Measurements from ENCODE around the gene GAL.

The GAL gene

DNA sequence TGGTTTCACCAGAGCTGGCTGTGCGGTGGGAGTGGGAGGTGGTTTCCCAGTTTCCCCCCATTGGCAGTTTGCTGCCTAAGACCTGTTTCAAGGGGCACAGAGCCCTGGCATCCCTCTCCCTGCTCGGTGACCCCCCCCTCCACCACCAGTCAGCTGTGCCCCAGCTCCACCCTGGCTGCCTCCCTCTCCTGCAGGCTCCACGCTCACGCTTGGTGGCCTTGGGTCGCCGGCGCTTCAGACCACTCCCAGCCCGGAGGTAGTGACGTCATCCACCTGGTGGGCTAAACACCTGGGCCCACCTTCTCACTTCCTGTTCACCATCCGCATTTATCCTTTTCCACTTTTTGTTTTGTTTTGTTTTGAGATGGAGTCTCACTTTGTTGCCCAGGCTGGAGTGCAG is 7.8 kb downstream of the GAL start:
- peaks cover 69% of the 10 kb centered on the region for H3K27me3 Mint-ChIP-seq (ENCODE audit: low read depth, poor library complexity)
- DNase-seq, result no peak
- H3K36me3 Mint-ChIP-seq (ENCODE audit: low read depth), result no peaks in the 10 kb centered on the region
- peaks cover 8% of the 10 kb centered on the region for H3K4me1 Mint-ChIP-seq
- H3K9me3 Mint-ChIP-seq, result peaks cover 27% of the 10 kb centered on the region
- no peak overlapping the region for H3K4me3 Mint-ChIP-seq
- H3K27ac Mint-ChIP-seq, result no peak overlapping the region
- TF ChIP-seq CTCF (IDR thresholded peaks at IDR 0.05), result no peak

DNA sequence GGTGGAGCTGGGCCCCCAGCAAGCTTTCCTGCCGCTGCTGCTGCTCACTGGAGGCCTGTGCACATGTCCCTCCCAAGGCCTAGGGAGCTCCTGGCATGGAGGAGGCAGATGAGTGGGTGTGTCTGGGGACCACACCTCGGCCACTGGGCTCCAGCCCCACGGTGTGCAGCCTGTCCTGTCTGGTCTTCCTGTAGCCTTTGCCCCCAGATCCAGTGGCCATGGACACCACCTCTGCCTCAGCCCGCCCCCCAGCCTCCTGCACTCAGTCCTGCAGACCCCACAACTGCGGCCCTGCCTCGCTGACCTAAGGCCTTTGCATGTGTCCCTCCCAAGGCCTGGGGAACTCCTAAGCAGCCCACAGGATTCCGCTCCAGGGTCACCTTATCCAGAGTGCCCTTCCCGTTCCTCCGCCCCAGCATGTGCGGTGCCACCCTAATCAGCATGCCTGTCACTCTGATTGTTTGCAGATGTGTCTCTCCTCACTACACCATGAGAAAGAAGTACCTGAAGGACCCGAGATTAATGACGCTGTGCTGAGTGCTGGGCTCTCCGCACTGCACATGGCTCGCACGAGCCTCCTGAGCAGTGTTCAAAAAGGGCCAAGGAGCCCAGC is 8.6 kb downstream of the GAL start:
- Mint-ChIP-seq H3K4me3 (no peak overlapping the region), H3K36me3 (ENCODE audit: low read depth) (no peaks in the 10 kb centered on the region), H3K4me1 (peaks cover 5% of the 10 kb centered on the region), H3K27ac (no peak overlapping the region), H3K27me3 (ENCODE audit: low read depth, poor library complexity) (peaks cover 63% of the 10 kb centered on the region), H3K9me3 (peaks cover 33% of the 10 kb centered on the region)
- DNase-seq, result no peak
- no peak for TF ChIP-seq CTCF (IDR thresholded peaks at IDR 0.05)

DNA sequence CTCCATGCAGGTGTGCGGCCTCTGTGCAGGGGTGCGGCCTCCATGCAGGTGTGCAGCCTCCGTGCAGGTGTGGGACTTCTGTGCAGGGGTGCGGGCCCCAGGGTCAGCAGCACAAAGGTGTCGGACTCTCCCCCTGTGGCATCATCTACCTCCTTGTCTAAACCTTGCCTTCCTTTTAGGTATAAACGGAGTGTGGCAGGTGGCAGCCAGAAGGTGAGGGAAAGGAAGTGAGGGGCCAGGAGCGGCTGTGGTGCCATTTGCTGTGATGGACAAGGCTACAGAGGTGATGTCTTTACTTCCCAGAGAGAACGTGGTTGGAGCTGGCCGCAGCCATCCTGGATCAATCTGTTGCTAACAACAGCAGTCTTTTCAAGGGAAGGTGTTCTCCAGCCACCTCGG is 9.1 kb downstream of the GAL start:
- H3K4me1 Mint-ChIP-seq, result peaks cover 5% of the 10 kb centered on the region
- peaks cover 61% of the 10 kb centered on the region for H3K27me3 Mint-ChIP-seq (ENCODE audit: low read depth, poor library complexity)
- DNase-seq, result no peak
- no peak for TF ChIP-seq CTCF (IDR thresholded peaks at IDR 0.05)
- H3K27ac Mint-ChIP-seq, result no peak overlapping the region
- no peaks in the 10 kb centered on the region for H3K36me3 Mint-ChIP-seq (ENCODE audit: low read depth)
- peaks cover 38% of the 10 kb centered on the region for H3K9me3 Mint-ChIP-seq
- H3K4me3 Mint-ChIP-seq, result no peak overlapping the region

DNA sequence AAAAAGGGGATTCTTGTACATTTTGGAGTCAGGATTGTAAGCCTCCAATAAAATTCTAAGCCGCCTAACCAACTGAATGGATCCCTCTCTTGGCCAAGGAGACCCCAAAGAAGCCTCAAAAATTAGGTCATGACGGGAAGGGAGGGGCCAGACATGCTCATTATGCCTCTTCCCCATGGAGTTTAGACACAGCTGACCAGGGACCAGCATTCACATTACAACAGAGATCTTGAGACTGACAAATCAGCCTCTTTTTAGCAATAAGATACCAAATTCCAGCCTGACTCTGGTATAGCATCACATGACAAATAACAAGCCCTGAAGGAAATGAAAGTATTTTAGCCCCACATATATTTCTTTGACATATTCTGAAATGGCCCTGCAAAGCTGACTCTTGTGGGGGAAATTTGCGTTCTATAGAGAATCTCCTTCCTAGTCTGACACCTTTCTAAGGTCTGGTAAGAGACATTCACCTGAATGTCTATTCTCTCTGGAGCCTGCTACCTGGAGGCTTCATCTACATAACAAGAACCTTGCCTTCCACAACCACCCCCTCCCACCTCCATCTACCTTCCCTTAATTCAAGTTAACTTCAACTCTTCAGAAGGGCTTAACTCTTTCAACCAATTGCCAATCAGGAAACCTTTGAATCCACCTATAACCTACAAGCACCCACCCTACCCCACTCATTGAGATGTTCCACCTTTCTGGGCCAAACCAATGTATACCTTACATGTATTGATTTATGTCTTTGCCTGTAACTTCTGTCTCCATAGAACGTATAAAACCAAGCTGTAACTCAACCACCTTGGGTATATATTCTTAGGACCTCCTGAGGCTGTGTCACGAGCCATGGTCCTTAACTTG is 10.3 kb downstream of the GAL start:
- H3K27ac Mint-ChIP-seq, result no peak overlapping the region
- H3K4me1 Mint-ChIP-seq, result no peaks in the 10 kb centered on the region
- peaks cover 49% of the 10 kb centered on the region for H3K9me3 Mint-ChIP-seq
- DNase-seq, result no peak
- TF ChIP-seq CTCF (IDR thresholded peaks at IDR 0.05), result no peak
- H3K27me3 Mint-ChIP-seq (ENCODE audit: low read depth, poor library complexity), result peaks cover 55% of the 10 kb centered on the region
- H3K4me3 Mint-ChIP-seq, result no peak overlapping the region
- H3K36me3 Mint-ChIP-seq (ENCODE audit: low read depth), result no peaks in the 10 kb centered on the region

- H3K27ac Mint-ChIP-seq, result no peak overlapping the region
- no peak for DNase-seq
Observed at GRCh38 chr11:68695531-68695930, 11.2 kb downstream of the GAL start.

More at GRCh38 chr11:68695531-68695930, 11.2 kb downstream of the GAL start:
- TF ChIP-seq CTCF (IDR thresholded peaks at IDR 0.05), result no peak
- Mint-ChIP-seq H3K9me3 (peaks cover 54% of the 10 kb centered on the region), H3K4me1 (no peaks in the 10 kb centered on the region), H3K4me3 (no peak overlapping the region), H3K36me3 (ENCODE audit: low read depth) (no peaks in the 10 kb centered on the region), H3K27me3 (ENCODE audit: low read depth, poor library complexity) (peaks cover 47% of the 10 kb centered on the region)

Data from nephron progenitor cell (in vitro differentiated cells).